Putamen (tissue), 1 donor: Measurements from ENCODE around the gene PRTG.
"Not testable (repeated sequence)": the region's sequence is repeated elsewhere in the genome, so short reads cannot be mapped to it uniquely, and the experiment has no call there.

ENCODE experiments used
- DNase-seq: peaks from one replicate; pipeline ENCODE4 v3.0.0-alpha.2; 2016; ENCODE audit warnings: low spot score

Gene PRTG

GRCh38 chr15:55633731-55634130 is 109.2 kb downstream of the PRTG start:
- no peak for DNase-seq

GRCh38 chr15:55632434-55632833 is 110.5 kb downstream of the PRTG start:
- DNase-seq, result no peak

DNA sequence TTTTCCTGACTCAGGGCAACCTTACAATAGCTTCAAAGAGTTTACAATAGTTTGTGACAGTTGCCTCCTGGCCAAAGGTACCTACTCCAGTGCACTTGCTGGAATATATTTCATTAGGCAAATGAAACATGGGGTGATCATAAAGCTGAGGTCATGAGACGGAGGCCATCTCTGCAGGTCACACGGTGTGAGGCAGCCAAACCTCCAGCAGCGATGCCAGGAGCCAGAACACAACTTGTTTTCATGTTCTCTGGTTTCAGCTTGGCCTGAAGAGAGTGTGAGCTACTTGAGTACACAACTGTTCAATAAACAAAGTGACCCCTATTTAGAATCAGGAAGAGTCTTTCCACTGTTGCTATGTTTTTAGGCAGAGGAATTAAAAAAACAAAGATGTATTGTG is 112.1 kb downstream of the PRTG start:
- DNase-seq, result no peak

DNA sequence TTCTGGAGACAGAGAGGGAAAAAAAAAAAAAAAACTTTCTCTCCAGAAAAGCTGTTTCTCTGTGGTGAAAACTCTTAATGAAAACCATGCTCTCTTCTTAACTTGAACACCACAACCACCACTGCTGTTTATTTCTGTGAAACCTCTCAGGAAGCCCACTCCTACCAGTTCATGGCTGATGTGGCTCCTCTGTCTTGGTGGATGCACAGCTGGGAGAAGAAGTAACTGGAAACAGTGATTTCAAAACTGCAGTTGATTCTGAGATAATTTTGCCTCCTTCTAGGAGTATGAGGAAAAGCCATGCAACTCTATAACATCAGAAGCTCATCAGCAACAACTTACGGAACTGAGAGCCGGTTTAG is 114.6 kb downstream of the PRTG start:
- no peak for DNase-seq

DNA sequence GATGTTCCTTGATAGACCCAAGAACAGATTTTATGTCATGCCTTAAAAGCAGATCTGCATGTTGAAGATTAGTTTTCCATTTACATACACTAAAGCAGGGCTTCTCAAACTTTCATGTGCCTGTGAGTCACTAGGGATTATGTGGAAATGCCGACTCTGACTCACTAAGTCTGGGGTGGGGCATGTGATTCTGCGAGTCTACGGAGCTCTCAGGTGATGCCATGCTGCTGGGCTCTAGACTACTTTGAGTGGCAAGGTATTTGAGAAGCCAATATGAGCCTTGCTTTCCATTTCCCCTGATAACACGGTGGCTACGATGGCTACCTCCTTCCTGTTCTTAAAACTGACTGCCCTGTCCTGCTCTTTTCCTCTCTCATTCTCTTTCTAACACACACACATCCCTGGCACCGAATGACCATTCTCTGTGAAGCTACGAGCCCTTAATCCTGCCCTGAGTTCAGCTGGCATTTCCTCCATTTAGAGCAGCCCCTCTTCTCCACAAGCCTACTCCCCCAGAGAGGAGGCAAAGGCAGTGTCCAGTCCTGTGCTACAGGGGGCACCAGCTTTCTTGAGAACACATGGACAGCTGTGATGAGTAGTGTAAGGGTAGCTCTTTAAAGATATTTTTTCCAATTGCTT is 115.1 kb downstream of the PRTG start:
- DNase-seq, result peak; percentile 26

DNA sequence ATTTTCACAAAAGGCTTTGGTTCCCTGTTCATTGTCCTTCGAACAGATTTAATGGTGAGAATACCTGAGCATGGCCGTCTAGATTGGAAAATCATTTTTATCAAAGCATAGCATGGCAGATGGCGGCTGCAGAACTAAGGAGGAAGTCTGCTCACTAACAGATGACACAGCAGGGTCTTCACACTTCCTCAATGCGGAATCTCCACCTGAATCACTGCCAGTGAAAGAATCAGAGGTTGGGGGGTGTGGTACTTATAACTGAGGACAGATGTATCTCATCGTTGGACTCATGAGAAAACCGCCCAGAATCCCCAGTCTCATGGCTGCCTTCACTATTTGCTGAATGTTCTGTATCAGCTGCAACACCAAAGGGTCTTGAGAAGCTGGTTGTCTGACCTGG is 123.2 kb downstream of the PRTG start:
- DNase-seq, result no peak

GRCh38 chr15:55618387-55618786 is 124.6 kb downstream of the PRTG start:
- DNase-seq, result no peak

DNA sequence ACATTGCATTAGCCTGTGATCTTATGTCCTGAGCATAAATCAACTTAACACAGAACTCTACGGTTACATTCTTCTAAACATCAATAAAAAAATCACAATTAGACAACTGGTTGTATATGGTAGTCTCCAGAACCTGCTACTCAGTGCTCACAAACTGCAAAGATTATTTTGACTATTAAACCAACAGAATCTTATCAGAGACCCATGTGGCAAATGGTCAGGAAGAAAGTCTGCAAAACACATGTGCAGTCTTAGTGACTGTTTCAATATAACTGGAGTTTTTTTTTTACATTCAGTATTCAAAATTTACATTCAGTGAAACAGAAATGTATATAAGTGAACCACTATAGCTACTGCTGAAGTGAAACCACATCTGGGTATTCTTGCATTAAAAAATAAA is 127.5 kb downstream of the PRTG start:
- DNase-seq, result no peak

- no peak for DNase-seq
Measured at GRCh38 chr15:55613727-55614126, 129.2 kb downstream of the PRTG start.

DNA sequence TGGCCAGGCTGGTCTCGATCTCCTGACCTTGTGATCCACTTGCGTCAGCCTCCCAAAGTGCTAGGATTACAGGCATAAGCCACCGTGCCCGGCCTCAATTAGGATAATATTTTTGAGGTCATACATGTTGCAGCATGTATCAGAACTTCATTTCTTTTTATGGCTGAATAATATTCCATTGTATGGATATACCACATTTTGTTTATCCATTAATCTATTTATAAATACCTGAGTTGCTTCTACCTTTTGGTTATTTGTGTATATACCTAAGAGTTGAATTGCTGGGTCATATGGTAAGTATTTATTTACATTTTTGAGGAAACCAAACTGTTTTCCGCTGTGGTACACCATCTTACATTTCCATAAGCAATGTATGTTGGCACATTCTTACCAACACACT is 136.7 kb downstream of the PRTG start:
- DNase-seq, result no peak

DNA sequence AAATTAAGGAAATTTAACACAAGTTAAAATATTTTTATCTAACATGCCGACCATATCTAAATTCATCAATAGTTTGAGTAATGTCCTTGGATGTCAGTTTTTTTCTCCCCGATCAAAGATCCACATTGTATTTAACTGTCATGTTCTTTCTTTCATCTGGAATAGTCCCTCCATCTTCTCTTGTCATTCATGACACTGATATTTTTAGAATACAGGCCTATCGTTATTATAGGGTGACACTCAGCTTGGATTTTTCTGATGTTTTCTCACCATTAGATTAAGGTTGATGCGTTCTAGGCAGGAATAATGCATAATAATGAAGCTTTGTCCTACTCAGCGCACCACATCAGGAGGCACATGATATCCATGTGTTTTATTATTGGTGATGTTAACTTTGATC is 141.6 kb downstream of the PRTG start:
- no peak for DNase-seq

GRCh38 chr15:55599439-55599838 is 143.5 kb downstream of the PRTG start:
- no peak for DNase-seq

- DNase-seq, result not testable (repeated sequence)
Measured at GRCh38 chr15:55593019-55593418, 149.9 kb downstream of the PRTG start.

DNA sequence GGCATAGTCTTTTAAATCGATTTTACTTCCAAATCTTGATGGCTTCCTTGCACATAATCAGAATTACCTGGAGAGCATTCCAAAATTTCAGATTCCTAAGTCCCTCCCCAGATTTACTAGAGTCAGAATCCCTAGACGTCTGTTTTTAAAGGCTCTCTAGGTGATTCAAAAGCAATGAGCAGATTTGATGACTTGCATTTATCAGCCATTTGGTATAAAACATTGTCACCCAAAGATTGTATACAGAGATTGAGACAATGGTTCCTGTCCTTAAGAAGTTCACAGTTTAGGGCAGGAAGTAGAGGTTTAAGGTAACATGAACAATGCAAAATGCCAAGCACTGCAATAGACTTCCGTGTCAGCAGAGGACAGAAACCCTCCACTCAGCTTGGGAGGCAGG is 152.2 kb downstream of the PRTG start:
- DNase-seq, result no peak

DNA sequence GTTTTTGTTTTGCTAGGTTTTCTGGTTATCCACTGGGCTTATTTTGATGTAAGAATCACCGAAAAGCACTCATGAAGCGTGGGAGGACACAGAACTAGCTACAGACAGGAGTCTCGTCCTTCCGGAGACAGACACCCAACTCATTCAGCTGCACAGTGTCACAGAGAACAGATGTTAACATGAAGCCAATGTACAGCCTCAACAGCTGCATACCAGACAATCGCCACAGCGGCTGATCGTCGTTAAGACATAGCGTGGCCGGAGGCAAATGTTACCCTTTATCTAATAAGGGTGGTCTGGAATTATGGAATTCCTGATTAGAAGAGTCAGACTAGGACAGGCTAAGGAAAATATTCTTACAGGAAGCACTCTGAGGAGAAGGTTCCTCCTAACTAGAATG is 153.7 kb downstream of the PRTG start:
- no peak for DNase-seq

GRCh38 chr15:55588815-55589115 is 154.2 kb downstream of the PRTG start:
- peak; percentile 1 for DNase-seq

DNA sequence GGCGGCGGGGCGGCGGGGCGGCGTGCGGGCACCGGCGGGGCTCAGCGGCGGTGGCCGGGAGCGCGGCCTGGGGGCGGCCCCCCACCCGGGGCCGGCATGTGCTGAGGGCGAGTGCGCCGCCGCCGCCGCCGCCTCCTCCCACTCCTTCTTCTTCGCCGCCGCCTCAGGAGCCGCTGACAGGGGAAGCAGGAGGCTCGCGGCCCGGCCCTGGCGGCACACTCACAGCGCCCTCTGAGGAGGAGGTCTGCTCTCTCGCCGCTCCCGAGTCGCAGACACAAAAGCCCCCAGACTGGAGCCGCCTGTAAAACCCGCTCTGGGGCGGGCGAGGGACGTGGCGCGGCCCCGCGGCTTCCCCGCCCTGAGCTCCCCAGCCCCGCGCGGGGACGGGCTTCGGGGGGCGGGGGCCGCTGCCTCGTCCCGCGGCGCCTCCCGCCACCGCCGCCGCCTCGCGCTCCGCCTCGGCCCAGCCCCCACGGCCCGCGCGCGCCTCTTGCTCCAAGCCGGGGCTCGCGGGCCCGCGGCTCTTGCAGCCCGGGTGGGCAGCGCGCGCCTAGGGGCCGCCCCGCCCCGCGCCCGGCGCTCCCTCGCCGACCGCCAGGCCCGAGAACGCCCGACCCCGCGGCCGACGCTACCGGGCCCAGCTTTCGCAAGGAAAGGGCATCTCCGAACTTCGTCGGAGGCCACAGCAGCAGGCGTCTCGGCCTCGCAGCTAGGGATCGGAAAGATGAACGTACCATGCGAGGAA is 154.7 kb downstream of the PRTG start, which contains the start of gene PYGO1:
Gene PYGO1, minus strand, starts transcription at position 276 of the 745 bp plus-strand sequence. CDS start 462 bp downstream, outside the sequence.
- peak; percentile 26 for DNase-seq

GRCh38 chr15:55587321-55588069 is 155.5 kb downstream of the PRTG start:
- DNase-seq, result peak; percentile 3

- no peak for DNase-seq
Measured at GRCh38 chr15:55586808-55587207, 156.1 kb downstream of the PRTG start.

- DNase-seq, result no peak
Measured at GRCh38 chr15:55576943-55577342, 166.0 kb downstream of the PRTG start.

DNA sequence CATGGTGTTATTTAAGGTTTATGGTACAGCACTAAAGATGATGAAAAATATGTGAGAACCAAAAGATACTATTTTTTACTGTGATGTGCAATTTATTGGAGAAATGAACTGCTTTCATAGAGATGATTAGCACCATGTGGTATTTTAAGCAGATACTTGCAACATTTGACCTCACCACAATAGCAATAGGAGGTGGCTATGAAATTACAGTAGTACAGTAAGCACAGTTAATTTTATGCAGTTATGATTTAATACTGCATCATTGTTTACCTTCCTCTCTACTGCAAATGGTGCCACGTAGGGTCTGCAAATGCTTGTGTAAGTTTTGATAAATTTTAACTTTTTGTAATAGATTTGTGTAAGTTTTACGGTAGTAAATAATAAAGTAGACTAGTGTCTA is 168.9 kb downstream of the PRTG start:
- no peak for DNase-seq

DNA sequence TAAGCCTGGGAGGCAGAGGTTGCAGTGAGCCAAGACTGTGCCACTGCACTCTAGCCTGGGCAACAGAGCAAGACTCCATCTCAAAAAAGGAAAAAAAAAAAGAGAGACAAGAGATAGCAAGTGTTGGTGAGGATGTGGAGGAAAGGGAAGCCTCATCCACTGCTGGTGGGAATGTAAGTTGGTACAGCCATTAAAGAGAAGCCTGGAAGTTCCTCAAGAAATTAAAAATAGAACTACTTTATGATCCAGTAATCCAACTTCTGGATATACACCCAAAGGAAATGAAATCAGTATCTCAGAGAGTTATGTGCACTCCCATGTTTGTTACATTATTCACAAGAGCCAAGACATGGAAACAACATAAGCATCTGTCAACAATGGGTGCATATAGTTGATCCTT is 169.7 kb downstream of the PRTG start:
- no peak for DNase-seq
